ENCODE results near the gene CREB3L4.

Gene CREB3L4

DNA sequence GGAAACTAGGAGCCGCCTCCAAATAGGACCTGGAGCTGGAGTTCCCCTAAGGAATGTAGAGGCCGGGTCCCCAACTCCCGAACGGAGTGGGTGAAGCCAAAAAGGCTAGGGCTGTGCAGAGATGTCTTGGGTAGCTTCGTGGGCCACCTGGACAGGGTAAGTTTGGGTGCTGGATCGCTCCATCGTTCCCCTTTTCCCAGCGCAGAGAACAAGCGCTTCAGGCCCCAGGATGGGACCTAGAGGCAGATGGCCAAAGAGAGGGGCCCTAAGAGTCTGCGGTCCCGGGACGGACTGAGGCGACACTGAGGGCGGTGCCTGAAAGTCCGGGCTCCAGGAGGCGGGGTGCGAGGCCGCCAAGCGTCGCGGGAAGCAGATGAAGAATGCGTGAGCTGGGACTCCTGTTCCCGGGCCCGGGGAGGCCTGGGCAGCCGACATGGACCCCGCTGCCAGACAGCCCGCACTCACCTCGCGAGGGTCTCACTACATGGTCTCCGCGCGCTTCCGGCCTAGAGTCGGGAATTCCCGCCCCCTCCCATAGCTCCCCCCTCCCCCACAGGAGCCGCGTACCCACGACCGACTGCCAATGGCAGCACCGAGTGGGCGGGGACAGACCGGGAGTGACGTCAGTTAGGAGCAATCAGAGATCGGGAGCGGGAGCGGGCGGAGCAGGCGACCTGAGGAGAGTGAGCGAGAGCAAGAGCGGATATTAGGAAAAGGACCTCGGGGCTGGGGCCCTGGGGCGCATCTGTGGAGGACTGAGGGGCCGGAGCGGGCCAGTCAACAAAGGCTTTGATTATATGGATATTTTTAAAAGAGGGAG lies 4.5 kb upstream of the CREB3L4 start, which contains the start of gene SLC39A1 (continued):
- TF ChIP-seq KLF16 (tag by site-specific recombination; IDR thresholded peaks at IDR 0.05) (peak; percentile 74), ZSCAN30 (tag by site-specific recombination; IDR thresholded peaks at IDR 0.05) (peak; percentile 53; the same call in 1 of the 2 replicates), ZNF239 (tag by site-specific recombination; IDR thresholded peaks at IDR 0.05) (no peak), HOXC10 (CRISPR knock-in tag; IDR thresholded peaks at IDR 0.05) (no peak), ZNF629 (tag by site-specific recombination; IDR thresholded peaks at IDR 0.05) (0 out of 2 replicates have a peak, but pooled peaks have one; percentile 64), GLIS2 (tag by site-specific recombination; IDR thresholded peaks at IDR 0.05) (peak; percentile 80), ZEB2 (tag by site-specific recombination; IDR thresholded peaks at IDR 0.05) (peak; percentile 38; the same call in 1 of the 2 replicates), ZNF660 (tag by site-specific recombination; IDR thresholded peaks at IDR 0.05) (peak; percentile 29; the same call in 1 of the 2 replicates), ZNF544 (tag by site-specific recombination; IDR thresholded peaks at IDR 0.05) (no peak)
- TF ChIP-seq, protein P1, sequence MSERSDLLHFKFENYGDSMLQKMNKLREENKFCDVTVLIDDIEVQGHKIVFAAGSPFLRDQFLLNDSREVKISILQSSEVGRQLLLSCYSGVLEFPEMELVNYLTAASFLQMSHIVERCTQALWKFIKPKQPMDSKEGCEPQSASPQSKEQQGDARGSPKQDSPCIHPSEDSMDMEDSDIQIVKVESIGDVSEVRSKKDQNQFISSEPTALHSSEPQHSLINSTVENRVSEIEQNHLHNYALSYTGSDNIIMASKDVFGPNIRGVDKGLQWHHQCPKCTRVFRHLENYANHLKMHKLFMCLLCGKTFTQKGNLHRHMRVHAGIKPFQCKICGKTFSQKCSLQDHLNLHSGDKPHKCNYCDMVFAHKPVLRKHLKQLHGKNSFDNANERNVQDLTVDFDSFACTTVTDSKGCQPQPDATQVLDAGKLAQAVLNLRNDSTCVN (tag by site-specific recombination; optimal IDR thresholded peaks at IDR 0.05): peak; percentile 73
- TF ChIP-seq, protein P2, sequence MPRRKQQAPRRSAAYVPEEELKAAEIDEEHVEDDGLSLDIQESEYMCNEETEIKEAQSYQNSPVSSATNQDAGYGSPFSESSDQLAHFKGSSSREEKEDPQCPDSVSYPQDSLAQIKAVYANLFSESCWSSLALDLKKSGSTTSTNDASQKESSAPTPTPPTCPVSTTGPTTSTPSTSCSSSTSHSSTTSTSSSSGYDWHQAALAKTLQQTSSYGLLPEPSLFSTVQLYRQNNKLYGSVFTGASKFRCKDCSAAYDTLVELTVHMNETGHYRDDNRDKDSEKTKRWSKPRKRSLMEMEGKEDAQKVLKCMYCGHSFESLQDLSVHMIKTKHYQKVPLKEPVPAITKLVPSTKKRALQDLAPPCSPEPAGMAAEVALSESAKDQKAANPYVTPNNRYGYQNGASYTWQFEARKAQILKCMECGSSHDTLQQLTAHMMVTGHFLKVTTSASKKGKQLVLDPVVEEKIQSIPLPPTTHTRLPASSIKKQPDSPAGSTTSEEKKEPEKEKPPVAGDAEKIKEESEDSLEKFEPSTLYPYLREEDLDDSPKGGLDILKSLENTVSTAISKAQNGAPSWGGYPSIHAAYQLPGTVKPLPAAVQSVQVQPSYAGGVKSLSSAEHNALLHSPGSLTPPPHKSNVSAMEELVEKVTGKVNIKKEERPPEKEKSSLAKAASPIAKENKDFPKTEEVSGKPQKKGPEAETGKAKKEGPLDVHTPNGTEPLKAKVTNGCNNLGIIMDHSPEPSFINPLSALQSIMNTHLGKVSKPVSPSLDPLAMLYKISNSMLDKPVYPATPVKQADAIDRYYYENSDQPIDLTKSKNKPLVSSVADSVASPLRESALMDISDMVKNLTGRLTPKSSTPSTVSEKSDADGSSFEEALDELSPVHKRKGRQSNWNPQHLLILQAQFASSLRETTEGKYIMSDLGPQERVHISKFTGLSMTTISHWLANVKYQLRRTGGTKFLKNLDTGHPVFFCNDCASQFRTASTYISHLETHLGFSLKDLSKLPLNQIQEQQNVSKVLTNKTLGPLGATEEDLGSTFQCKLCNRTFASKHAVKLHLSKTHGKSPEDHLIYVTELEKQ (tag by site-specific recombination; IDR thresholded peaks at IDR 0.05; ENCODE audit: borderline replicate concordance): 0 out of 2 replicates have a peak, but pooled peaks have one; percentile 3

DNA sequence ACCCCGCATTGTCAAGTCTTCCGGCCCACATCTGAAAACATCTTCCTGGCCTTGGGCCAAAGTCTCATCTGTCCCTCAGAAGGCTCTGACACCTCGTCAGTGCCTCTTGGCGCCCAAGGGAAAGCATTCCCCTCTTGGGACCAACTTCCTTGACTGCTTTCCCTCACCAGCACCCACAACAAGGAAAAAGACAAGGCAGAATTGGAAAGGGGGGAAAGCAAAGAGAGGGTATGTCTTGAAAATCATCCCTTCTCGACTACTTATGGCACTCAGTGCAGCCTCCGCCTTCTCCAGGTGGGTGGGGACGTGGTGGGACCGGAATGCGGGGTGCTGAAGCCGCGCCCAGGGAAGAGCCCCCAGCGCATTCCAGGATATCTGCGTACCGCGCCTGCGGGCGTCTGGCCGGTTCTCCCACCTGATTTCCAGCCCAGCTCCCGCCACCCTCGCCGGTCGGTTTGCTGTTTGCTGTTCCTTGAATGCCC lies 3.8 kb upstream of the CREB3L4 start:
- Histone ChIP-seq H3K36me3 (ENCODE audit: control insufficient read depth in 2 of 2, insufficient read depth in 1 of 2, low read length in 2 of 2) (peaks cover 0 to 31% of the 10 kb centered on the region in 2 experiments; a peak in 2 of 3 replicates), H3K9me3 (ENCODE audit: control insufficient read depth, insufficient read depth, low read depth, low read length) (no peaks in the 10 kb centered on the region), H3K27ac (ENCODE audit: extremely low read depth, low read depth, low read length) (peak overlapping the region; percentile 66), H3K4me1 (ENCODE audit: control insufficient read depth, insufficient read depth, low read length) (peaks cover 4% of the 10 kb centered on the region; the same call in 1 of the 2 replicates), H3K4me3 (ENCODE audit: low read depth, low read length) (peak overlapping the region; percentile 62)
- POLR2A ChIA-PET: interaction anchor here (0.6 to 3.0 kb wide), 18 partner anchors 9 to 326 kb away, joined by 3 to 58 read pairs (median 5); partner anchors contain the start of genes DENND4B, GATAD2B, INTS3 and JTB
- CTCF ChIA-PET: interaction anchor here (0.8 to 2.2 kb wide), 4 partner anchors 17 to 167 kb away, joined by 5 to 9 read pairs (median 8); partner anchors contain the start of genes DENND4B and RAB13
- no peak for TF ChIP-seq ZNF354C (tag by site-specific recombination; IDR thresholded peaks at IDR 0.05; ENCODE audit: borderline replicate concordance, low read depth)
- TF ChIP-seq ZNF426 (tag by site-specific recombination; IDR thresholded peaks at IDR 0.05): no peak
- TF ChIP-seq, protein P3, sequence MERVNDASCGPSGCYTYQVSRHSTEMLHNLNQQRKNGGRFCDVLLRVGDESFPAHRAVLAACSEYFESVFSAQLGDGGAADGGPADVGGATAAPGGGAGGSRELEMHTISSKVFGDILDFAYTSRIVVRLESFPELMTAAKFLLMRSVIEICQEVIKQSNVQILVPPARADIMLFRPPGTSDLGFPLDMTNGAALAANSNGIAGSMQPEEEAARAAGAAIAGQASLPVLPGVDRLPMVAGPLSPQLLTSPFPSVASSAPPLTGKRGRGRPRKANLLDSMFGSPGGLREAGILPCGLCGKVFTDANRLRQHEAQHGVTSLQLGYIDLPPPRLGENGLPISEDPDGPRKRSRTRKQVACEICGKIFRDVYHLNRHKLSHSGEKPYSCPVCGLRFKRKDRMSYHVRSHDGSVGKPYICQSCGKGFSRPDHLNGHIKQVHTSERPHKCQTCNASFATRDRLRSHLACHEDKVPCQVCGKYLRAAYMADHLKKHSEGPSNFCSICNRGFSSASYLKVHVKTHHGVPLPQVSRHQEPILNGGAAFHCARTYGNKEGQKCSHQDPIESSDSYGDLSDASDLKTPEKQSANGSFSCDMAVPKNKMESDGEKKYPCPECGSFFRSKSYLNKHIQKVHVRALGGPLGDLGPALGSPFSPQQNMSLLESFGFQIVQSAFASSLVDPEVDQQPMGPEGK (tag by site-specific recombination; IDR thresholded peaks at IDR 0.05): peak; percentile 85
- TF ChIP-seq ZNF514 (tag by site-specific recombination; IDR thresholded peaks at IDR 0.05): no peak
- TF ChIP-seq ZNF610 (tag by site-specific recombination; IDR thresholded peaks at IDR 0.05; ENCODE audit: borderline replicate concordance): no peak
- TF ChIP-seq, protein P4, sequence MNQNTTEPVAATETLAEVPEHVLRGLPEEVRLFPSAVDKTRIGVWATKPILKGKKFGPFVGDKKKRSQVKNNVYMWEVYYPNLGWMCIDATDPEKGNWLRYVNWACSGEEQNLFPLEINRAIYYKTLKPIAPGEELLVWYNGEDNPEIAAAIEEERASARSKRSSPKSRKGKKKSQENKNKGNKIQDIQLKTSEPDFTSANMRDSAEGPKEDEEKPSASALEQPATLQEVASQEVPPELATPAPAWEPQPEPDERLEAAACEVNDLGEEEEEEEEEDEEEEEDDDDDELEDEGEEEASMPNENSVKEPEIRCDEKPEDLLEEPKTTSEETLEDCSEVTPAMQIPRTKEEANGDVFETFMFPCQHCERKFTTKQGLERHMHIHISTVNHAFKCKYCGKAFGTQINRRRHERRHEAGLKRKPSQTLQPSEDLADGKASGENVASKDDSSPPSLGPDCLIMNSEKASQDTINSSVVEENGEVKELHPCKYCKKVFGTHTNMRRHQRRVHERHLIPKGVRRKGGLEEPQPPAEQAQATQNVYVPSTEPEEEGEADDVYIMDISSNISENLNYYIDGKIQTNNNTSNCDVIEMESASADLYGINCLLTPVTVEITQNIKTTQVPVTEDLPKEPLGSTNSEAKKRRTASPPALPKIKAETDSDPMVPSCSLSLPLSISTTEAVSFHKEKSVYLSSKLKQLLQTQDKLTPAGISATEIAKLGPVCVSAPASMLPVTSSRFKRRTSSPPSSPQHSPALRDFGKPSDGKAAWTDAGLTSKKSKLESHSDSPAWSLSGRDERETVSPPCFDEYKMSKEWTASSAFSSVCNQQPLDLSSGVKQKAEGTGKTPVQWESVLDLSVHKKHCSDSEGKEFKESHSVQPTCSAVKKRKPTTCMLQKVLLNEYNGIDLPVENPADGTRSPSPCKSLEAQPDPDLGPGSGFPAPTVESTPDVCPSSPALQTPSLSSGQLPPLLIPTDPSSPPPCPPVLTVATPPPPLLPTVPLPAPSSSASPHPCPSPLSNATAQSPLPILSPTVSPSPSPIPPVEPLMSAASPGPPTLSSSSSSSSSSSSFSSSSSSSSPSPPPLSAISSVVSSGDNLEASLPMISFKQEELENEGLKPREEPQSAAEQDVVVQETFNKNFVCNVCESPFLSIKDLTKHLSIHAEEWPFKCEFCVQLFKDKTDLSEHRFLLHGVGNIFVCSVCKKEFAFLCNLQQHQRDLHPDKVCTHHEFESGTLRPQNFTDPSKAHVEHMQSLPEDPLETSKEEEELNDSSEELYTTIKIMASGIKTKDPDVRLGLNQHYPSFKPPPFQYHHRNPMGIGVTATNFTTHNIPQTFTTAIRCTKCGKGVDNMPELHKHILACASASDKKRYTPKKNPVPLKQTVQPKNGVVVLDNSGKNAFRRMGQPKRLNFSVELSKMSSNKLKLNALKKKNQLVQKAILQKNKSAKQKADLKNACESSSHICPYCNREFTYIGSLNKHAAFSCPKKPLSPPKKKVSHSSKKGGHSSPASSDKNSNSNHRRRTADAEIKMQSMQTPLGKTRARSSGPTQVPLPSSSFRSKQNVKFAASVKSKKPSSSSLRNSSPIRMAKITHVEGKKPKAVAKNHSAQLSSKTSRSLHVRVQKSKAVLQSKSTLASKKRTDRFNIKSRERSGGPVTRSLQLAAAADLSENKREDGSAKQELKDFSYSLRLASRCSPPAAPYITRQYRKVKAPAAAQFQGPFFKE (tag by site-specific recombination; IDR thresholded peaks at IDR 0.05; ENCODE audit: borderline replicate concordance): no peak
- no peak for TF ChIP-seq ZNF530 (tag by site-specific recombination; IDR thresholded peaks at IDR 0.05; ENCODE audit: low read depth)
- no peak for TF ChIP-seq ZBTB1 (tag by site-specific recombination; IDR thresholded peaks at IDR 0.05)
- TF ChIP-seq, protein P1 (tag by site-specific recombination; optimal IDR thresholded peaks at IDR 0.05): no peak
- TF ChIP-seq ZBTB20 (tag by site-specific recombination; IDR thresholded peaks at IDR 0.05): peak; percentile 78

Measured in HEK293 (cell line).